HepG2 (cell line): ENCODE measurements around the gene TBX6. TPM values are rescaled to one million over a fixed set of nuclear protein-coding genes. Genes with fewer than 3 reads are reported as not detected.

Source experiments
- ARID2 ChIP-seq: sonication (generic); formaldehyde crosslinking; IDR thresholded peaks from 2 replicates; pipeline ENCODE4 v1.8.1; 2022; ENCODE audit warnings: mild to moderate bottlenecking, missing genetic modification reagents, borderline replicate concordance
- BRCA1 ChIP-seq: sonication (generic); formaldehyde crosslinking; IDR thresholded peaks from 2 replicates; pipeline ENCODE4 v1.4.0; 2020; ENCODE audit warnings: missing genetic modification reagents
- GZF1 ChIP-seq: sonication (generic); formaldehyde crosslinking; IDR thresholded peaks from 2 replicates; pipeline ENCODE4 v1.5.1; 2020; ENCODE audit warnings: mild to moderate bottlenecking, missing genetic modification reagents
- RARG ChIP-seq: sonication (generic); formaldehyde crosslinking; IDR thresholded peaks from 2 replicates; pipeline ENCODE4 v1.4.0; 2020; ENCODE audit warnings: low read depth, mild to moderate bottlenecking, missing genetic modification reagents
- REPIN1 ChIP-seq: sonication (generic); formaldehyde crosslinking; IDR thresholded peaks from 2 replicates; pipeline ENCODE4 v1.8.0; 2022; ENCODE audit warnings: missing genetic modification reagents, low read depth, mild to moderate bottlenecking, borderline replicate concordance
- RFXANK ChIP-seq: IDR thresholded peaks from 2 replicates; pipeline ENCODE4 v1.6.1; 2016
- SATB2 ChIP-seq: sonication (generic); formaldehyde crosslinking; IDR thresholded peaks from 2 replicates; pipeline ENCODE4 v1.5.0; 2020; ENCODE audit warnings: missing genetic modification reagents
- ZBTB20 ChIP-seq: sonication (generic); formaldehyde crosslinking; IDR thresholded peaks from 2 replicates; pipeline ENCODE4 v1.8.1; 2023; ENCODE audit warnings: missing genetic modification reagents, low read depth, mild to moderate bottlenecking, borderline replicate concordance
- ZNF337 ChIP-seq: sonication (generic); formaldehyde crosslinking; IDR thresholded peaks from 2 replicates; pipeline ENCODE4 v1.5.1; 2020; ENCODE audit warnings: missing genetic modification reagents, low read depth, mild to moderate bottlenecking, borderline replicate concordance
- ZNF354B ChIP-seq: sonication (generic); formaldehyde crosslinking; IDR thresholded peaks from 2 replicates; pipeline ENCODE4 v1.8.0; 2022; ENCODE audit warnings: mild to moderate bottlenecking, missing genetic modification reagents
- ZNF501 ChIP-seq: sonication (generic); formaldehyde crosslinking; IDR thresholded peaks from 2 replicates; pipeline ENCODE4 v1.5.1; 2020; ENCODE audit warnings: mild to moderate bottlenecking, moderate library complexity, missing genetic modification reagents
- ZNF547 ChIP-seq: sonication (generic); formaldehyde crosslinking; IDR thresholded peaks from 2 replicates; pipeline ENCODE4 v1.5.1; 2020; ENCODE audit warnings: mild to moderate bottlenecking, missing genetic modification reagents
- ZNF724P ChIP-seq: sonication (generic); formaldehyde crosslinking; IDR thresholded peaks from 2 replicates; pipeline ENCODE4 v1.8.0; 2022; ENCODE audit warnings: missing genetic modification reagents, borderline replicate concordance
- ZNF775 ChIP-seq: sonication (generic); formaldehyde crosslinking; IDR thresholded peaks from 2 replicates; pipeline ENCODE4 v1.4.0; 2020; ENCODE audit warnings: missing genetic modification reagents, mild to moderate bottlenecking, moderate library complexity, borderline replicate concordance
- polyA plus RNA-seq, 8 experiments: library from polyadenylated mRNA; depleted of rRNA in 3 of 8; stranded (reverse) in 7 of 8; unstranded in 1 of 8; fragments of >200 nt; fragmentation: Illumina TruSeq in 4 of 8; extraction: Trizol in 4 of 8; gene quantifications; 2 replicates each; pipeline versions ENCODE4 v1.2.1 to v1.2.3, GENCODE V29; 2011 to 2016; ENCODE audit warnings: low read depth in 4 of 8, missing spikeins in 1 of 8, mixed read lengths in 1 of 8; ENCODE audit not compliant: insufficient read depth in 1 of 8
- total RNA-seq, 5 experiments: library from RNA; depleted of rRNA; stranded (reverse); fragments of >200 nt; fragmentation: Illumina TruSeq; extraction: Trizol; gene quantifications; 2 replicates each; pipeline ENCODE4 v1.2.3, GENCODE V29; 2016; ENCODE audit warnings: low read depth in 1 of 5
- TF ChIP-seq, protein P1 (sequence below): sonication (generic); formaldehyde crosslinking; IDR thresholded peaks from 2 replicates; pipeline ENCODE4 v1.8.0; 2022; ENCODE audit warnings: mild to moderate bottlenecking, missing genetic modification reagents
- TF ChIP-seq, protein P2 (sequence below): sonication (generic); formaldehyde crosslinking; conservative IDR thresholded peaks from 2 replicates; pipeline ENCODE4 v1.8.0; 2022; ENCODE audit warnings: low read depth, missing genetic modification reagents
- TF ChIP-seq, protein P3 (sequence below), 2 experiments: sonication (generic) in 1 of 2; formaldehyde crosslinking in 1 of 2; IDR thresholded peaks; 2 replicates each; pipeline versions ENCODE4 v1.6.1 to v1.9.0; 2014 to 2022; ENCODE audit warnings: antibody characterized with exemption in 1 of 2, borderline replicate concordance in 1 of 2, inconsistent platforms in 1 of 2, low read depth in 1 of 2, missing genetic modification reagents in 1 of 2
- TF ChIP-seq, protein P4 (sequence below): sonication (generic); formaldehyde crosslinking; IDR thresholded peaks from 2 replicates; pipeline ENCODE4 v1.8.1; 2022; ENCODE audit warnings: low read depth, mild to moderate bottlenecking, missing genetic modification reagents

Gene TBX6
- total and polyA plus RNA-seq, 2 of the 13 experiments (the other 11 are each of a cell fraction or from before 2014, with no cell fraction given): 0.24 to 0.42 TPM

GRCh38 chr16:30064729-30065101, 27.0 kb downstream of the TBX6 start (continued):
- 0 out of 2 replicates have a peak, but pooled peaks have one; percentile 8 for TF ChIP-seq SATB2 (CRISPR knock-in tag)
- TF ChIP-seq, protein P1, sequence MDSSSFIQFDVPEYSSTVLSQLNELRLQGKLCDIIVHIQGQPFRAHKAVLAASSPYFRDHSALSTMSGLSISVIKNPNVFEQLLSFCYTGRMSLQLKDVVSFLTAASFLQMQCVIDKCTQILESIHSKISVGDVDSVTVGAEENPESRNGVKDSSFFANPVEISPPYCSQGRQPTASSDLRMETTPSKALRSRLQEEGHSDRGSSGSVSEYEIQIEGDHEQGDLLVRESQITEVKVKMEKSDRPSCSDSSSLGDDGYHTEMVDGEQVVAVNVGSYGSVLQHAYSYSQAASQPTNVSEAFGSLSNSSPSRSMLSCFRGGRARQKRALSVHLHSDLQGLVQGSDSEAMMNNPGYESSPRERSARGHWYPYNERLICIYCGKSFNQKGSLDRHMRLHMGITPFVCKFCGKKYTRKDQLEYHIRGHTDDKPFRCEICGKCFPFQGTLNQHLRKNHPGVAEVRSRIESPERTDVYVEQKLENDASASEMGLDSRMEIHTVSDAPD (CRISPR knock-in tag): no peak
- no peak for TF ChIP-seq ZBTB20 (CRISPR knock-in tag)
- TF ChIP-seq, protein P2, sequence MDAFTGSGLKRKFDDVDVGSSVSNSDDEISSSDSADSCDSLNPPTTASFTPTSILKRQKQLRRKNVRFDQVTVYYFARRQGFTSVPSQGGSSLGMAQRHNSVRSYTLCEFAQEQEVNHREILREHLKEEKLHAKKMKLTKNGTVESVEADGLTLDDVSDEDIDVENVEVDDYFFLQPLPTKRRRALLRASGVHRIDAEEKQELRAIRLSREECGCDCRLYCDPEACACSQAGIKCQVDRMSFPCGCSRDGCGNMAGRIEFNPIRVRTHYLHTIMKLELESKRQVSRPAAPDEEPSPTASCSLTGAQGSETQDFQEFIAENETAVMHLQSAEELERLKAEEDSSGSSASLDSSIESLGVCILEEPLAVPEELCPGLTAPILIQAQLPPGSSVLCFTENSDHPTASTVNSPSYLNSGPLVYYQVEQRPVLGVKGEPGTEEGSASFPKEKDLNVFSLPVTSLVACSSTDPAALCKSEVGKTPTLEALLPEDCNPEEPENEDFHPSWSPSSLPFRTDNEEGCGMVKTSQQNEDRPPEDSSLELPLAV: 0 out of 2 replicates have a peak, but pooled peaks have one; percentile 20
- peak; percentile 89; the same call in 1 of the 2 replicates for TF ChIP-seq RARG (CRISPR knock-in tag)
- TF ChIP-seq ZNF724P (CRISPR knock-in tag): no peak
- TF ChIP-seq RFXANK (CRISPR knock-in tag): no peak
- 0 out of 2 replicates have a peak, but pooled peaks have one; percentile 22 for TF ChIP-seq ZNF547 (CRISPR knock-in tag)
- no peak for TF ChIP-seq ZNF501
- no peak for TF ChIP-seq GZF1
- TF ChIP-seq, protein P3, sequence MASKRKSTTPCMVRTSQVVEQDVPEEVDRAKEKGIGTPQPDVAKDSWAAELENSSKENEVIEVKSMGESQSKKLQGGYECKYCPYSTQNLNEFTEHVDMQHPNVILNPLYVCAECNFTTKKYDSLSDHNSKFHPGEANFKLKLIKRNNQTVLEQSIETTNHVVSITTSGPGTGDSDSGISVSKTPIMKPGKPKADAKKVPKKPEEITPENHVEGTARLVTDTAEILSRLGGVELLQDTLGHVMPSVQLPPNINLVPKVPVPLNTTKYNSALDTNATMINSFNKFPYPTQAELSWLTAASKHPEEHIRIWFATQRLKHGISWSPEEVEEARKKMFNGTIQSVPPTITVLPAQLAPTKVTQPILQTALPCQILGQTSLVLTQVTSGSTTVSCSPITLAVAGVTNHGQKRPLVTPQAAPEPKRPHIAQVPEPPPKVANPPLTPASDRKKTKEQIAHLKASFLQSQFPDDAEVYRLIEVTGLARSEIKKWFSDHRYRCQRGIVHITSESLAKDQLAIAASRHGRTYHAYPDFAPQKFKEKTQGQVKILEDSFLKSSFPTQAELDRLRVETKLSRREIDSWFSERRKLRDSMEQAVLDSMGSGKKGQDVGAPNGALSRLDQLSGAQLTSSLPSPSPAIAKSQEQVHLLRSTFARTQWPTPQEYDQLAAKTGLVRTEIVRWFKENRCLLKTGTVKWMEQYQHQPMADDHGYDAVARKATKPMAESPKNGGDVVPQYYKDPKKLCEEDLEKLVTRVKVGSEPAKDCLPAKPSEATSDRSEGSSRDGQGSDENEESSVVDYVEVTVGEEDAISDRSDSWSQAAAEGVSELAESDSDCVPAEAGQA (IDR thresholded peaks at IDR 0.05; ENCODE audit: low read depth): no peak
- TF ChIP-seq, protein P3 (CRISPR knock-in tag; IDR thresholded peaks at IDR 0.05; ENCODE audit: borderline replicate concordance): no peak
- TF ChIP-seq, protein P4, sequence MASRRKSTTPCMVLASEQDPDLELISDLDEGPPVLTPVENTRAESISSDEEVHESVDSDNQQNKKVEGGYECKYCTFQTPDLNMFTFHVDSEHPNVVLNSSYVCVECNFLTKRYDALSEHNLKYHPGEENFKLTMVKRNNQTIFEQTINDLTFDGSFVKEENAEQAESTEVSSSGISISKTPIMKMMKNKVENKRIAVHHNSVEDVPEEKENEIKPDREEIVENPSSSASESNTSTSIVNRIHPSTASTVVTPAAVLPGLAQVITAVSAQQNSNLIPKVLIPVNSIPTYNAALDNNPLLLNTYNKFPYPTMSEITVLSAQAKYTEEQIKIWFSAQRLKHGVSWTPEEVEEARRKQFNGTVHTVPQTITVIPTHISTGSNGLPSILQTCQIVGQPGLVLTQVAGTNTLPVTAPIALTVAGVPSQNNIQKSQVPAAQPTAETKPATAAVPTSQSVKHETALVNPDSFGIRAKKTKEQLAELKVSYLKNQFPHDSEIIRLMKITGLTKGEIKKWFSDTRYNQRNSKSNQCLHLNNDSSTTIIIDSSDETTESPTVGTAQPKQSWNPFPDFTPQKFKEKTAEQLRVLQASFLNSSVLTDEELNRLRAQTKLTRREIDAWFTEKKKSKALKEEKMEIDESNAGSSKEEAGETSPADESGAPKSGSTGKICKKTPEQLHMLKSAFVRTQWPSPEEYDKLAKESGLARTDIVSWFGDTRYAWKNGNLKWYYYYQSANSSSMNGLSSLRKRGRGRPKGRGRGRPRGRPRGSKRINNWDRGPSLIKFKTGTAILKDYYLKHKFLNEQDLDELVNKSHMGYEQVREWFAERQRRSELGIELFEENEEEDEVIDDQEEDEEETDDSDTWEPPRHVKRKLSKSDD: no peak
- 0 out of 2 replicates have a peak, but pooled peaks have one; percentile 28 for TF ChIP-seq BRCA1 (CRISPR knock-in tag)
- TF ChIP-seq ZNF354B (CRISPR knock-in tag): 0 out of 2 replicates have a peak, but pooled peaks have one; percentile 86
- TF ChIP-seq ZNF337 (CRISPR knock-in tag): peak; percentile 32; the same call in 1 of the 2 replicates
- TF ChIP-seq ZNF775 (CRISPR knock-in tag): peak; percentile 32; the same call in 1 of the 2 replicates
- TF ChIP-seq REPIN1 (CRISPR knock-in tag): no peak
- TF ChIP-seq ARID2: peak; percentile 15; the same call in 1 of the 2 replicates
